Activated CD4-positive, alpha-beta memory T cell treated with anti-CD3 and anti-CD28 coated beads, Interleukin-2, amount 10 ng/mL, durations not matched to agents 7 days and 5 days (primary cell): ENCODE data around the gene SLC2A4RG. TPM values are rescaled to one million over a fixed set of nuclear protein-coding genes. Genes with fewer than 3 reads are reported as not detected.

Source experiments
- CTCF ChIA-PET: fragments of 350-600 bp; sonication (Branson Sonifier 250); formaldehyde crosslinking; loops from one replicate; lab custom pipeline; 2021; ENCODE audit warnings: antibody characterized with exemption, inconsistent platforms; lab: Charles Lee
- POLR2A ChIA-PET: fragments of 350-600 bp; sonication (Branson Sonifier 250); formaldehyde crosslinking; loops from one replicate; lab custom pipeline; 2021; ENCODE audit warnings: antibody characterized with exemption; lab: Charles Lee
- DNase-seq: peaks from one replicate; pipeline ENCODE4 v3.0.0-alpha.2; 2020
- H3K27ac Mint-ChIP-seq: one replicate; pipeline ENCODE4 v1.8.0; 2021; ENCODE audit warnings: mild to moderate bottlenecking, mixed read lengths
- H3K27me3 Mint-ChIP-seq: one replicate; pipeline ENCODE4 v1.8.0; 2021; ENCODE audit warnings: mixed read lengths
- H3K36me3 Mint-ChIP-seq: one replicate; pipeline ENCODE4 v1.8.0; 2021; ENCODE audit warnings: low read depth, mixed read lengths
- H3K4me1 Mint-ChIP-seq: one replicate; pipeline ENCODE4 v1.8.0; 2021; ENCODE audit warnings: mixed read lengths
- H3K4me3 Mint-ChIP-seq: one replicate; pipeline ENCODE4 v1.8.0; 2021; ENCODE audit warnings: mild to moderate bottlenecking, mixed read lengths
- H3K9me3 Mint-ChIP-seq: one replicate; pipeline ENCODE4 v1.8.0; 2021; ENCODE audit warnings: mixed read lengths
- total RNA-seq, 2 experiments: library from RNA; stranded (reverse); gene quantifications; one replicate each; pipeline ENCODE4 v1.2.3, GENCODE V29; 2021

The SLC2A4RG gene
- total RNA-seq, 2 experiments from 2014 or later: 88.3 to 90.4 TPM

- Mint-ChIP-seq H3K27me3 (no peaks in the 10 kb centered on the region), H3K36me3 (peaks cover 2% of the 10 kb centered on the region), H3K4me1 (peaks cover 18% of the 10 kb centered on the region), H3K27ac (no peak overlapping the region), H3K4me3 (no peak overlapping the region), H3K9me3 (no peaks in the 10 kb centered on the region)
- ChIA-PET POLR2A (no interaction called here), CTCF (interaction anchor here (0.6 to 0.9 kb wide), 2 partner anchors 16 to 40 kb away, joined by 3 read pairs; partner anchors contain the start of genes ARFRP1 and ZGPAT)
- DNase-seq: no peak
These were observed 8.7 kb downstream of the SLC2A4RG start for GRCh38 chr20:63748070-63748933.

GRCh38 chr20:63748934-63749270, 9.3 kb downstream of the SLC2A4RG start:
- Mint-ChIP-seq H3K27me3 (no peaks in the 10 kb centered on the region), H3K36me3 (no peaks in the 10 kb centered on the region), H3K4me1 (peaks cover 18% of the 10 kb centered on the region), H3K4me3 (no peak overlapping the region), H3K27ac (no peak overlapping the region), H3K9me3 (no peaks in the 10 kb centered on the region)
- ChIA-PET CTCF (interaction anchor here (0.6 to 0.9 kb wide), 2 partner anchors 15 to 41 kb away, joined by 3 read pairs; partner anchors contain the start of genes ARFRP1 and ZGPAT), POLR2A (interaction anchor here (2.8 kb wide), 1 partner anchor 8 kb away, joined by 30 read pairs; no protein-coding TSS in a partner anchor)
- no peak for DNase-seq

- DNase-seq: no peak
- Mint-ChIP-seq H3K27ac (peak overlapping the region; percentile 87), H3K9me3 (no peaks in the 10 kb centered on the region), H3K27me3 (no peaks in the 10 kb centered on the region), H3K4me1 (peaks cover 18% of the 10 kb centered on the region), H3K4me3 (no peak overlapping the region), H3K36me3 (no peaks in the 10 kb centered on the region)
- ChIA-PET CTCF (interaction anchor here (0.9 to 1.4 kb wide), 6 partner anchors 9 to 108 kb away, joined by 3 to 6 read pairs (median 3); partner anchors contain the start of genes ARFRP1, LIME1 and ZGPAT), POLR2A (interaction anchor here (0.7 to 2.8 kb wide), 5 partner anchors 9 to 293 kb away, joined by 3 to 30 read pairs (median 8); partner anchors contain the start of genes ARFRP1, LIME1 and ZGPAT)
These were observed 10.3 kb downstream of the SLC2A4RG start for GRCh38 chr20:63749597-63750508.

GRCh38 chr20:63750807-63751470, 11.4 kb downstream of the SLC2A4RG start:
- H3K36me3 Mint-ChIP-seq: no peaks in the 10 kb centered on the region
- ChIA-PET POLR2A (interaction anchor here (0.6 to 2.8 kb wide), 8 partner anchors 8 to 224 kb away, joined by 3 to 30 read pairs (median 4); partner anchors contain the start of genes ARFRP1, LIME1 and ZGPAT), CTCF (interaction anchor here (1.1 to 1.4 kb wide), 5 partner anchors 10 to 109 kb away, joined by 3 to 6 read pairs (median 3); partner anchors contain the start of genes ARFRP1, LIME1 and ZGPAT)
- peak overlapping the region; percentile 51 for H3K4me3 Mint-ChIP-seq
- DNase-seq: peak; percentile 75
- H3K4me1 Mint-ChIP-seq: peaks cover 22% of the 10 kb centered on the region
- H3K27ac Mint-ChIP-seq: peak overlapping the region; percentile 87
- no peaks in the 10 kb centered on the region for H3K9me3 Mint-ChIP-seq
- H3K27me3 Mint-ChIP-seq: peaks cover 3% of the 10 kb centered on the region

- POLR2A ChIA-PET: interaction anchor here (0.9 to 2.8 kb wide), 5 partner anchors 9 to 112 kb away, joined by 4 to 30 read pairs (median 8); partner anchors contain the start of genes ARFRP1, LIME1 and ZGPAT
- H3K36me3 Mint-ChIP-seq: no peaks in the 10 kb centered on the region
- H3K9me3 Mint-ChIP-seq: no peaks in the 10 kb centered on the region
- DNase-seq: peak; percentile 44
- peak overlapping the region; percentile 87 for H3K27ac Mint-ChIP-seq
- peak overlapping the region; percentile 51 for H3K4me3 Mint-ChIP-seq
- CTCF ChIA-PET: interaction anchor here (1.4 kb wide), 1 partner anchor 109 kb away, joined by 6 read pairs; no protein-coding TSS in a partner anchor
- peaks cover 29% of the 10 kb centered on the region for H3K4me1 Mint-ChIP-seq
- H3K27me3 Mint-ChIP-seq: peaks cover 3% of the 10 kb centered on the region
These were observed 12.1 kb downstream of the SLC2A4RG start for GRCh38 chr20:63751471-63752271.

- Mint-ChIP-seq H3K4me1 (peaks cover 38% of the 10 kb centered on the region), H3K36me3 (no peaks in the 10 kb centered on the region), H3K27me3 (peaks cover 3% of the 10 kb centered on the region), H3K4me3 (no peak overlapping the region), H3K9me3 (no peaks in the 10 kb centered on the region), H3K27ac (no peak overlapping the region)
- DNase-seq: no peak
- ChIA-PET CTCF (no interaction called here), POLR2A (no interaction called here)
These were observed 13.0 kb downstream of the SLC2A4RG start for GRCh38 chr20:63752411-63753101.

- H3K4me1 Mint-ChIP-seq: peaks cover 41% of the 10 kb centered on the region
- DNase-seq: no peak
- CTCF ChIA-PET: no interaction called here
- no peak overlapping the region for H3K27ac Mint-ChIP-seq
- POLR2A ChIA-PET: no interaction called here
- no peaks in the 10 kb centered on the region for H3K36me3 Mint-ChIP-seq
- H3K4me3 Mint-ChIP-seq: no peak overlapping the region
- peaks cover 7% of the 10 kb centered on the region for H3K27me3 Mint-ChIP-seq
- no peaks in the 10 kb centered on the region for H3K9me3 Mint-ChIP-seq
These were observed 13.8 kb downstream of the SLC2A4RG start for GRCh38 chr20:63753381-63753780.

GRCh38 chr20:63754008-63754407, 14.4 kb downstream of the SLC2A4RG start:
- Mint-ChIP-seq H3K27ac (no peak overlapping the region), H3K4me1 (peaks cover 41% of the 10 kb centered on the region), H3K36me3 (no peaks in the 10 kb centered on the region), H3K27me3 (peaks cover 8% of the 10 kb centered on the region), H3K4me3 (no peak overlapping the region), H3K9me3 (no peaks in the 10 kb centered on the region)
- DNase-seq: no peak
- CTCF ChIA-PET: no interaction called here
- POLR2A ChIA-PET: no interaction called here

- Mint-ChIP-seq H3K9me3 (no peaks in the 10 kb centered on the region), H3K27ac (no peak overlapping the region), H3K27me3 (peaks cover 16% of the 10 kb centered on the region), H3K4me3 (no peak overlapping the region), H3K36me3 (no peaks in the 10 kb centered on the region), H3K4me1 (peaks cover 30% of the 10 kb centered on the region)
- ChIA-PET POLR2A (interaction anchor here (0.6 kb wide), 1 partner anchor 140 kb away, joined by 3 read pairs; no protein-coding TSS in a partner anchor), CTCF (interaction anchor here (1.6 kb wide), 1 partner anchor 30 kb away, joined by 5 read pairs; no protein-coding TSS in a partner anchor)
- no peak for DNase-seq
These were observed 16.5 kb downstream of the SLC2A4RG start for GRCh38 chr20:63755933-63756647.

GRCh38 chr20:63756648-63756991, 17.0 kb downstream of the SLC2A4RG start:
- Mint-ChIP-seq H3K4me3 (no peak overlapping the region), H3K27ac (no peak overlapping the region), H3K27me3 (peaks cover 17% of the 10 kb centered on the region), H3K4me1 (peaks cover 27% of the 10 kb centered on the region), H3K9me3 (no peaks in the 10 kb centered on the region), H3K36me3 (no peaks in the 10 kb centered on the region)
- CTCF ChIA-PET: no interaction called here
- peak; percentile 79 for DNase-seq
- POLR2A ChIA-PET: no interaction called here
